HG03064 (cell line): ENCODE measurements around the gene FNDC10.

Source experiments
- ATAC-seq: cut with Tn5 transposase; IDR thresholded peaks from one replicate; pipeline ENCODE4 v1.9.1; 2021; ENCODE audit warnings: low read depth; ENCODE audit not compliant: unreplicated experiment

Gene FNDC10

DNA sequence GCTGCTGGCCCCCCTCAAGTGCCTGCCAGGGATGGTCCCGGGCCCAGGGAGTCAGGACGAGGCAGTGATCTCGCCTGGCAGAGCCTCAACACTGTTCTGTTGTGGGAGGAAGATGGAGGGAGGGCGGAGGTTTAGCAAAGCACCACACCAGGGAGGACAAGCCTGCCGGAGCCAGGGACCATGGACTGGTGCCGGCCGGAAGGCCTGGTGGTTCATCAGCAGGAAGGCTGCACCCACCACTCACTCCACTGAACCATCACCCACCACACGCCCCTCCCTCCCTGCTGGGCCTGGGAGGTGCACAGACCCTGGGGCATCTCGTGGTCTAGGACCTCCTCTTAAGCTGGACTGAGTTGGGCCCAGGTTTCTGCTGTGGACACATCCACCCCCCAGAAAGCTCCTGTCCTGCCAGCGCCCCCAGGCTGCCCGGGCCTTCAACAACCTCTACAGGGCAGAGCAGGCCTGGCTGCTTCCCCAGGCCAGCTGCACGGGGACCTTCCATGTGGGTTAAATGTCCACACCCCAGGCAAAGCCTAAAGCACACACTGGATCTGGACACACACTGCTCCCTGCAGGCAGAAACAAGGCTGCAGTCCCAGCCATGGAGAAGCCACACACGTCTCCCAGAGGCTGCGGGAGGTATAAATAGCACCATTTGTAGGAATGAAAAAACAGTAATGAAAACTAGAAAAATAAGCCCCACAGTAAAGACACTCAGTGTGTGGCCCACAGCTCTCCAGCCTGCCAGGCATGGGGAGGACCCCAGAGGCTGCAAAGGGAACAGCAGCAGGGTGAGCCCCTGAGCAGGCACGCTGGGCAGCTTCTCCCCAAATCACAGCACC, 49.1 kb downstream of the FNDC10 start:
- no peak for ATAC-seq

GRCh38 chr1:1550087-1550486, 49.8 kb downstream of the FNDC10 start:
- no peak for ATAC-seq

DNA sequence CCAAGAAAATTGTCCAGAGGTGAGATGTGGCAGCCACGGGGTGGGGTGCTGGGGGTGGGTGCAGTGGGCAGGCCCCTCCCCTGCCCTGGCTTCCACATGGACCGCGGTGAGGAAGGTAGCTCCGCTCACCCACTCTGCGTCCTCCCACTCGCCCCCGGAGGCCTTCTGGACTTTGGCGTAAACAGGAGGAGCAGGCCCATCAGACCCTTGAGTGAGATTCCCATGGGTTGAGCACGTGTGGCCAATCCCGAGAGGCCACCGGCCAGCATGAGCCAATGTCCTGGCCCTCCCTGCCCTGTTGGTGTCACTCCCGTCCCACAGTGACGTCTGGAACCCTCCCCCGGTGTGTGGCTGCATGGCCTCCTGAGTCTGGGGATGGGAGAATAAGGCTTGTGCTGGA, 51.3 kb downstream of the FNDC10 start:
- no peak for ATAC-seq
